GM19351 (cell line): Measurements from ENCODE around the gene SPIN1.

Source experiments
- ATAC-seq: cut with Tn5 transposase; IDR thresholded peaks from one replicate; pipeline ENCODE4 v1.9.1; 2021; ENCODE audit warnings: mild to moderate bottlenecking, moderate library complexity; ENCODE audit not compliant: unreplicated experiment

Gene SPIN1

GRCh38 chr9:88433583-88434255 lies 45.5 kb downstream of the SPIN1 start:
- no peak for ATAC-seq

- no peak for ATAC-seq
These were observed 47.1 kb downstream of the SPIN1 start for GRCh38 chr9:88435336-88435735.

- no peak for ATAC-seq
These were observed 48.1 kb downstream of the SPIN1 start for GRCh38 chr9:88436379-88436778.

- ATAC-seq: no peak
These were observed 49.2 kb downstream of the SPIN1 start for GRCh38 chr9:88437210-88438146.

GRCh38 chr9:88438811-88439210 lies 50.6 kb downstream of the SPIN1 start:
- no peak for ATAC-seq

GRCh38 chr9:88441301-88442007 lies 53.2 kb downstream of the SPIN1 start:
- no peak for ATAC-seq

GRCh38 chr9:88443480-88444113 lies 55.4 kb downstream of the SPIN1 start:
- ATAC-seq: no peak

GRCh38 chr9:88446728-88447127 lies 58.5 kb downstream of the SPIN1 start:
- no peak for ATAC-seq

GRCh38 chr9:88447431-88447830 lies 59.2 kb downstream of the SPIN1 start:
- no peak for ATAC-seq

- ATAC-seq: no peak
These were observed 62.9 kb downstream of the SPIN1 start for GRCh38 chr9:88451160-88451559.

- ATAC-seq: no peak
These were observed 70.6 kb downstream of the SPIN1 start for GRCh38 chr9:88458716-88459465.

- ATAC-seq: no peak
These were observed 72.5 kb downstream of the SPIN1 start for GRCh38 chr9:88460587-88461332.

- ATAC-seq: no peak
These were observed 73.9 kb downstream of the SPIN1 start for GRCh38 chr9:88462191-88462590.

GRCh38 chr9:88464851-88465250 lies 76.6 kb downstream of the SPIN1 start:
- ATAC-seq: no peak

GRCh38 chr9:88468226-88468625 lies 80.0 kb downstream of the SPIN1 start:
- ATAC-seq: no peak

- no peak for ATAC-seq
These were observed 88.4 kb downstream of the SPIN1 start for GRCh38 chr9:88476491-88477271.

GRCh38 chr9:88477300-88477751 lies 89.1 kb downstream of the SPIN1 start:
- ATAC-seq: no peak

- ATAC-seq: no peak
These were observed 90.0 kb downstream of the SPIN1 start for GRCh38 chr9:88478246-88478645.

- ATAC-seq: no peak
These were observed 93.7 kb downstream of the SPIN1 start for GRCh38 chr9:88481933-88482332.
